OCI-LY7 (cell line): ENCODE results near the gene LCT. TPM values are rescaled to one million over a fixed set of nuclear protein-coding genes. Genes with fewer than 3 reads are reported as not detected.

Experiments used
- BruUV-seq: library from RNA; stranded (reverse); fragments of 400-500 nt; replicated peaks from 2 replicates; lab custom pipeline; 2021; lab: Mats Ljungman, UMichigan
- CTCF ChIA-PET: fragments of 300-600 bp; sonication (Branson Sonifier 250); formaldehyde crosslinking; loops from one replicate; lab custom pipeline; 2022; ENCODE audit warnings: antibody characterized with exemption; ENCODE audit not compliant: unreplicated experiment; lab: Charles Lee
- POLR2A ChIA-PET: fragments of 300-600 bp; sonication (Branson Sonifier 250); formaldehyde crosslinking; loops from one replicate; lab custom pipeline; 2022; ENCODE audit warnings: antibody characterized with exemption; lab: Charles Lee
- DNase-seq: peaks from one replicate; pipeline ENCODE4 v3.0.0-alpha.2; 2015; ENCODE audit warnings: low spot score
- H2AFZ ChIP-seq: fragments of 200-600 bp; sonication (generic), shearing (Covaris generic); 2 replicates; pipeline ENCODE4 v1.6.1; 2014; ENCODE audit warnings: mild to moderate bottlenecking, antibody characterized with exemption, low read length, moderate library complexity
- H3K27ac ChIP-seq: fragments of 200-600 bp; sonication (generic); 2 replicates; pipeline ENCODE4 v1.5.1; 2014; ENCODE audit warnings: mixed run types, low read depth, mild to moderate bottlenecking, moderate library complexity, low read length, inconsistent platforms; ENCODE audit not compliant: poor library complexity, severe bottlenecking
- H3K36me3 ChIP-seq: fragments of 200-600 bp; sonication (generic); 2 replicates; pipeline ENCODE4 v1.6.1; 2014; ENCODE audit warnings: mild to moderate bottlenecking, antibody characterized with exemption, low read length, moderate library complexity, mixed read lengths; ENCODE audit not compliant: insufficient read depth
- H3K4me1 ChIP-seq: fragments of 200-600 bp; sonication (generic); 2 replicates; pipeline ENCODE4 v1.5.1; 2014; ENCODE audit warnings: mild to moderate bottlenecking, low read length; ENCODE audit not compliant: insufficient read depth, poor library complexity, severe bottlenecking
- H3K4me2 ChIP-seq: fragments of 200-600 bp; sonication (generic); 2 replicates; pipeline ENCODE4 v1.6.1; 2014; ENCODE audit warnings: mild to moderate bottlenecking, low read length
- H3K4me3 ChIP-seq: fragments of 200-600 bp; sonication (generic); 2 replicates; pipeline ENCODE4 v1.5.1; 2014; ENCODE audit warnings: mild to moderate bottlenecking, low read depth, low read length; ENCODE audit not compliant: poor library complexity, severe bottlenecking
- H3K79me2 ChIP-seq: fragments of 200-600 bp; sonication (generic); 2 replicates; pipeline ENCODE4 v1.6.1; 2016; ENCODE audit warnings: low read depth, mild to moderate bottlenecking, low read length, moderate library complexity, mixed read lengths; ENCODE audit not compliant: insufficient read depth
- H3K9me2 ChIP-seq: fragments of 200-600 bp; sonication (generic); 2 replicates; pipeline ENCODE4 v1.6.1; 2016; ENCODE audit warnings: mild to moderate bottlenecking, low read length, mixed read lengths; ENCODE audit not compliant: insufficient read depth
- H3K9me3 ChIP-seq: fragments of 200-600 bp; sonication (generic); 2 replicates; pipeline ENCODE4 v1.6.1; 2014; ENCODE audit warnings: mild to moderate bottlenecking, mixed run types, low read length, mixed read lengths
- H4K20me1 ChIP-seq: fragments of 200-600 bp; sonication (generic); 2 replicates; pipeline ENCODE4 v1.6.1; 2014; ENCODE audit warnings: mild to moderate bottlenecking, antibody characterized with exemption, low read length, moderate library complexity, mixed read lengths; ENCODE audit not compliant: insufficient read depth
- EZH2phosphoT487 ChIP-seq: fragments of 200-600 bp; sonication (generic); IDR thresholded peaks from 2 replicates; pipeline ENCODE4 v1.6.1; 2018; ENCODE audit warnings: low read depth, borderline replicate concordance, mild to moderate bottlenecking, mixed run types, antibody characterized with exemption, low read length, moderate library complexity, mixed read lengths
- intact Hi-C: fragments of 100-400 bp; cut with micrococcal nuclease; formaldehyde crosslinking; loops from one replicate; pipeline ENCODE4 v1.10.0; 2022; ENCODE audit not compliant: unreplicated experiment
- total RNA-seq, 2 experiments: library from RNA; depleted of rRNA in 1 of 2; stranded (reverse); fragments of >200 nt in 1 of 2; shearing (Covaris generic) in 1 of 2; gene quantifications; 2 replicates each; pipeline ENCODE4 v1.2.3, GENCODE V29; 2014 to 2022
- TF ChIP-seq, protein P1 (sequence below): fragments of 200-600 bp; sonication (generic); conservative IDR thresholded peaks from 2 replicates; pipeline ENCODE4 v1.5.1; 2014; ENCODE audit warnings: mild to moderate bottlenecking, antibody characterized with exemption, low read length, moderate library complexity, mixed read lengths

The LCT gene
- total RNA-seq, 2 experiments from 2014 or later, result 0.15 to 0.54 TPM

GRCh38 chr2:135870571-135870970 lies 33.6 kb upstream of the LCT start:
- H3K27ac ChIP-seq, result no peak overlapping the region
- no TSS peak for BruUV-seq
- H3K36me3 ChIP-seq, result peaks cover 99% of the 10 kb centered on the region
- no peaks in the 10 kb centered on the region for H3K9me2 ChIP-seq
- POLR2A ChIA-PET, result interaction anchor here (1.7 kb wide), 1 partner anchor 23 kb away, joined by 3 read pairs; no protein-coding TSS in a partner anchor
- H3K79me2 ChIP-seq, result peaks cover 78% of the 10 kb centered on the region
- H3K4me1 ChIP-seq, result peaks cover 22% of the 10 kb centered on the region
- CTCF ChIA-PET, result no interaction called here
- no peak overlapping the region for H3K4me3 ChIP-seq
- H3K9me3 ChIP-seq, result no peaks in the 10 kb centered on the region
- H4K20me1 ChIP-seq, result peaks cover 34% of the 10 kb centered on the region
- H2AFZ ChIP-seq, result no peak overlapping the region
- H3K4me2 ChIP-seq, result no peak overlapping the region
- no peak for DNase-seq
- intact Hi-C loops, result no loop called here
- no peak for TF ChIP-seq EZH2phosphoT487
- TF ChIP-seq, protein P1, sequence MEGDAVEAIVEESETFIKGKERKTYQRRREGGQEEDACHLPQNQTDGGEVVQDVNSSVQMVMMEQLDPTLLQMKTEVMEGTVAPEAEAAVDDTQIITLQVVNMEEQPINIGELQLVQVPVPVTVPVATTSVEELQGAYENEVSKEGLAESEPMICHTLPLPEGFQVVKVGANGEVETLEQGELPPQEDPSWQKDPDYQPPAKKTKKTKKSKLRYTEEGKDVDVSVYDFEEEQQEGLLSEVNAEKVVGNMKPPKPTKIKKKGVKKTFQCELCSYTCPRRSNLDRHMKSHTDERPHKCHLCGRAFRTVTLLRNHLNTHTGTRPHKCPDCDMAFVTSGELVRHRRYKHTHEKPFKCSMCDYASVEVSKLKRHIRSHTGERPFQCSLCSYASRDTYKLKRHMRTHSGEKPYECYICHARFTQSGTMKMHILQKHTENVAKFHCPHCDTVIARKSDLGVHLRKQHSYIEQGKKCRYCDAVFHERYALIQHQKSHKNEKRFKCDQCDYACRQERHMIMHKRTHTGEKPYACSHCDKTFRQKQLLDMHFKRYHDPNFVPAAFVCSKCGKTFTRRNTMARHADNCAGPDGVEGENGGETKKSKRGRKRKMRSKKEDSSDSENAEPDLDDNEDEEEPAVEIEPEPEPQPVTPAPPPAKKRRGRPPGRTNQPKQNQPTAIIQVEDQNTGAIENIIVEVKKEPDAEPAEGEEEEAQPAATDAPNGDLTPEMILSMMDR, result no peak

DNA sequence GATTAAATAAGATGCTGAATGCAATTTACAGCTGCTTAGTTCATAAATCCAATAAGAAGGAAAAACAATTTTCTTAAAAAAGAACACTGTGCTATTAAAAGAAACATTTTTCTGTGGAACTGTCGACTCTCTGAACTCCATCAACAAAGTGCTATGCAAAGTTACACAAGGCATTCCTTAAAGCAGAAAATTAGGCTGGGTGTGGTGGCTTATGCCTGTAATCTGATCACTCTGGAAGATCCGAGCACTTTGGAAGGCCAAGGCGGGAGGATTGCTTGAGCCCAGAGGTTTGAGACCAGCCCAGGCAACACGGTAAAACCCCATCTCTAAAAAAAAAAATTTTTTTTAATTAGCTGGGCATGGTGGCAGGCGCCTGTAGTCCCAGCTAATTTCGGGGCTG lies 26.2 kb upstream of the LCT start:
- intact Hi-C loops, result loop anchor here (2.0 kb wide), 1 partner anchor 14 kb away; no protein-coding TSS in a partner anchor
- Histone ChIP-seq H3K4me1 (no peaks in the 10 kb centered on the region), H3K9me3 (no peaks in the 10 kb centered on the region), H3K4me2 (no peak overlapping the region), H3K4me3 (no peak overlapping the region), H4K20me1 (0 out of 2 replicates have a peak, but pooled peaks cover 6% of the 10 kb centered on the region), H3K36me3 (peaks cover 96% of the 10 kb centered on the region), H3K27ac (no peak overlapping the region), H3K79me2 (peaks cover 27% of the 10 kb centered on the region; the same call in 1 of the 2 replicates), H2AFZ (no peak overlapping the region), H3K9me2 (no peaks in the 10 kb centered on the region)
- DNase-seq, result no peak
- BruUV-seq, result no TSS peak
- CTCF ChIA-PET, result no interaction called here
- POLR2A ChIA-PET, result interaction anchor here (0.6 to 0.7 kb wide), 3 partner anchors 9 to 520 kb away, joined by 3 to 4 read pairs (median 3); no protein-coding TSS in a partner anchor
- TF ChIP-seq EZH2phosphoT487, result no peak
- TF ChIP-seq, protein P1, result no peak

- Histone ChIP-seq H3K36me3 (peaks cover 96% of the 10 kb centered on the region), H3K79me2 (peaks cover 24% of the 10 kb centered on the region; the same call in 1 of the 2 replicates), H2AFZ (no peak overlapping the region), H4K20me1 (0 out of 2 replicates have a peak, but pooled peaks cover 6% of the 10 kb centered on the region), H3K4me3 (no peak overlapping the region), H3K4me1 (no peaks in the 10 kb centered on the region), H3K9me3 (no peaks in the 10 kb centered on the region), H3K9me2 (no peaks in the 10 kb centered on the region), H3K4me2 (no peak overlapping the region), H3K27ac (no peak overlapping the region)
- intact Hi-C loops, result loop anchor here (2.0 kb wide), 1 partner anchor 14 kb away; no protein-coding TSS in a partner anchor
- CTCF ChIA-PET, result no interaction called here
- TF ChIP-seq, protein P1, result no peak
- no peak for TF ChIP-seq EZH2phosphoT487
- POLR2A ChIA-PET, result no interaction called here
- DNase-seq, result no peak
- no TSS peak for BruUV-seq
Observed at GRCh38 chr2:135862718-135863117, 25.7 kb upstream of the LCT start.
